AML-193 (cell line): ENCODE measurements around the gene MCAM.
A peak's percentile ranks its signal among the peaks of the same experiment; 100 is the strongest.

ENCODE experiments used
- DNase-seq, 2 experiments: peaks; one replicate each; lab custom pipeline; 2025; lab: John Stamatoyannopoulos, UW

The MCAM gene

DNA sequence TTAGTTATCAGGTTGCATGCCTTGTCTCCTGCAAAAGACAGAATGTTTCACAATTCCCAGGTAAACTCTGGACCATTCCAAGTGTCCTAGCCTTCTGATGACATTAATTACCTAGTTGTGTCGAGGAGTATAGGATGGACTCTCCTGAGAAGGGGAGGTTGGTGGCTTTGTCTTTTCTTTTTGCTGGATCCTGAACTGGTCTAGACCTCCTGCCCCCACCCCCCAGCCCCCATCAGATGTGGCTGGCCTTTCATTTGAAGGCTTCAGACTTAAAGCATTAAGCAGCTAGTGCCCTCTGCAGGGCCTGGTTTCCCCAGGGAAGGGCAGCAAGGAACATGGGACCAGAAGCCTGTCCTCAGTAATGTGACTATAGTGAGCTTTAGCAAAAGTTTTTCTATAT is 9.7 kb downstream of the MCAM start:
- no peak for DNase-seq

- DNase-seq, result peak in 1 of 2 experiments; percentile 30
Observed at GRCh38 chr11:119306373-119306890, 10.5 kb downstream of the MCAM start.

DNA sequence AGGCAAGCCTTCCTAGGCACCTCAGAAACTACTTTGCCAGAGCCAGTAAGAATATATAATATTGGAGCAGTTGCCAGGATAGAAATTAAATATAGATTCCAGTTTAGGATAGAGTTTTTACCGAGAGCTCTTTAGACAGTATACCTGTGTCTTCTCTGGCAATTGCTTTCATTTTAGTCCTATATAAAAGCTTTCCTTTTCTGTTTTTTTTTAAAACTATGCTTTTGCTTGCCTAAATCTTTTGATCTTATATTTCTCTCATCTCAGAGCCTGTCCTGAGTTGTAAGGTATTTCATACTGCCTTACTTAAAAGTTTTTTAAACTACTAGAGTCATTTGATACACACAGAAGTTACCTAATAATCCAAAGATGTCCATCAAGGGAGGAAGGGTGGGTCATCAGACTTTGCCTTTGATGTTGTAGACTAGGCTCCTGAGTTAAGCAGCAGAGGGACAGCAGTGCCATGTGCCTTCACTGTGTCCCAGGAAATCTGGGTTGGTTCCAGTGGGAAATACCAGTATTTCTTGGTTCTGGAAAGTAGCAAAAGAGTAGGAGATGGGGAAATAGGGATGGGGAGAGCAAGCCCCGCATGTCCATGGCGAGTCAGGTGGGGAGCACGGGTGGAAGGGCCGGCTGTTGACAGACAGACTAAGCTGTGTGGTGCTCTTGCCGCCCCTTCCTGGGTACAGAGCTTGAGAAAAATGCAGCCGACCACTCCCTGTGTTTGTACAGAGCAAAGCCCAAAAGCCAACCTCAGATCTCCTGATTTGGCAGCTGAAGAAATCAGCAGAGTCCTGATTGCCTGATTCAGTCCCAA is 11.2 kb downstream of the MCAM start:
- DNase-seq, result no peak

GRCh38 chr11:119303227-119303718 is 13.7 kb downstream of the MCAM start:
- no peak for DNase-seq

DNA sequence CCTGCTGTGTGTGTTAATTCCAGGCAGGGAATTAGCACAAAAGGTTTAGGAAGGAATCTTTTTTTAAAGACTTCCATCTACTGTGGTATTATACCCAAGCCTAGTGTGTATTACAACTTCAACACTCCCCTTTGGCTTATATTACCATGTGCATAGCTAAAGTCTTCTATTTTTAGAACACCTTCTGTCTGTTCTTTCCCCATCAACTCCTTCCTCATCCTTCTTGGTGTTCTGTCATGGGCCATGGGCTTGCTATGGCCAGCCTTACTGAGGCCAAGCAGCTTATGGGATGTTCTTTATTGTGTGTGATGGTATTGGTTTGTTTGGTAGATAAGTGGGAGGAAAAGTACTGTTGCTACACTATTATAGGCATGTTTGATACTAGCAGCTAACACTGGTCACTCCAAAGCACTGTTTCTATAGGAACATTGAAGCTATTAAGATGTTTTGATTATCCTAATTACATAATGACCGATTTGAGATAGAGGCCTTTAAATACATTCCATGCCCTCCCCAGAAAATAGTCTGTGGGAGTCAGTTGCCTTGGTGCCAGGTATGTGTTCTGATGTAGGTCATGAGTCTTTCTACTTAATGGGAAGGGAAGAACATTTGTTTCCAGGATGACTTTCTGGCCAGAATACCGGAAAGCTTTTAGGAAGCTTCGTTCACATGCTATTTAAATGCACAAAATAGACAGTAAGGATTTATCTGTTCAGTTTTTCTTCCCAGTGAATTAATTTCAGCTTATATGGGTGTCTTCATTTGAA is 16.5 kb downstream of the MCAM start:
- DNase-seq, result no peak

GRCh38 chr11:119299416-119299815 is 17.5 kb downstream of the MCAM start:
- DNase-seq, result no peak

GRCh38 chr11:119298726-119299125 is 18.2 kb downstream of the MCAM start:
- no peak for DNase-seq

- no peak for DNase-seq
Observed at GRCh38 chr11:119297938-119298337, 19.0 kb downstream of the MCAM start.

DNA sequence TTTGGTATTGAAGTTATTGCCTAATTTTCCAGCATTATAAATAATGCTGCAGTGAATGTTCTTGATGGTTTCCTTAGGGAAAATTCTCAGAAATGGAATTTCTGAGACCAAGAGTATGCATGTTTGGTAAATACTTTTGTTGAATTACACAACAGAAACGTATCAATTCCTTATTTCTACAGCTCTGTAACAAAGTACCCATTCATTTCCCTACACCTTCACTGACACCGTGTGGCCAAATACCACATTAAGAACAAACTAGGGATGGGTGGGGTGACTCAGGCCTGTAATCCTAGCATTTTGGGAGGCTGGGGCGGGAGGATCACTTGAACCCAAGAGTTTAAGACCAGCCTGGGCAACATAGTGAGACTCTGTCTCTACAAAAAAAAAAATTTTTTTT is 21.8 kb downstream of the MCAM start:
- DNase-seq, result no peak

- DNase-seq, result no peak
Observed at GRCh38 chr11:119293461-119293860, 23.5 kb downstream of the MCAM start.

DNA sequence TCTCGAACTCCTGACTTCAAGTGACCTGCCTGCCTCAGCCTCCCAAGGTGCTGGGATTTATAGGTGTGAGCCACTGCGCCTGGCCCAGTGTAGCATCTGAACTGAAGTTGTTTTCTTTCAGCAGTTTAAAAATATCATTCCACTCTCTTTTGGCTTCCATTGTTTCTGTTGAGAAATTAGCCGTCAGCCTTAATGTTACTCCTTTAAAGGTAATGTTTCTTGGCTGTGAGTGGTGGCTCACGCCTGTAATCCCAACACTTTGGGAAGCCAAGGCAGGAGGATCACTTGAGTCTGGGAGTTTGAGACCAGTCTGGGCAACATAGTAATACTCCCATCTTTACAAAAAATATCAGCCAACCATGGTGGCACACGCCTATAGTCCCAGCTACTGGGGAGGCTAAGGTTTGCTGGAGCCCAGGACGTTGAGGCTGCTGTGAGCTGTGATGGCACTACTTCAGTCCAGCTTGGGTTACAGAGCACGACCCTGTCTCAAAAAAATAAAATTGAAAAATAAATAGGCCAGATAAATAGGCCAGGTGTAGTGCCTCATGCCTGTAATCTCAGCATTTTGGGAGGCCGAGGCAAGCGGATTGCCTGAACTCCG is 25.9 kb downstream of the MCAM start:
- DNase-seq, result no peak

DNA sequence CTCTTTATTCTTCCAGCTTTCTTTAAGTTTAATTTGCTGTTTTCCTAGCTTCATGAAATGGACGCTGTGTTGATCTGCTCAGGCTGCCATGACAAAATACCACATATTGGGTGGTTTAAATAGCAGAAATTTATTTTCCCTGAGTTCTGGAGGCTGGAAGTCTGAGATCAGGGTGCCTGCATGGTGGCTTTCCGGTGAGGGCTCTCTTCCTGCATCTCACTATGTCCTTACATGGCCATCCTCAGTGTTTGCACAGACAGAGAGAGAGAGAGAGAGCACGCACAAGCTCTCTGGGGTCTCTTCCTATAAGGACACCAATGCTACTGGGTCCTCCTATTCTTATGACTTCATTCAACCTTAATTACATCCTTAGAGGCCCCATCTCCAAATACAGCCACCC is 28.7 kb downstream of the MCAM start:
- DNase-seq, result no peak

GRCh38 chr11:119285431-119285830 is 31.5 kb downstream of the MCAM start:
- DNase-seq, result no peak

DNA sequence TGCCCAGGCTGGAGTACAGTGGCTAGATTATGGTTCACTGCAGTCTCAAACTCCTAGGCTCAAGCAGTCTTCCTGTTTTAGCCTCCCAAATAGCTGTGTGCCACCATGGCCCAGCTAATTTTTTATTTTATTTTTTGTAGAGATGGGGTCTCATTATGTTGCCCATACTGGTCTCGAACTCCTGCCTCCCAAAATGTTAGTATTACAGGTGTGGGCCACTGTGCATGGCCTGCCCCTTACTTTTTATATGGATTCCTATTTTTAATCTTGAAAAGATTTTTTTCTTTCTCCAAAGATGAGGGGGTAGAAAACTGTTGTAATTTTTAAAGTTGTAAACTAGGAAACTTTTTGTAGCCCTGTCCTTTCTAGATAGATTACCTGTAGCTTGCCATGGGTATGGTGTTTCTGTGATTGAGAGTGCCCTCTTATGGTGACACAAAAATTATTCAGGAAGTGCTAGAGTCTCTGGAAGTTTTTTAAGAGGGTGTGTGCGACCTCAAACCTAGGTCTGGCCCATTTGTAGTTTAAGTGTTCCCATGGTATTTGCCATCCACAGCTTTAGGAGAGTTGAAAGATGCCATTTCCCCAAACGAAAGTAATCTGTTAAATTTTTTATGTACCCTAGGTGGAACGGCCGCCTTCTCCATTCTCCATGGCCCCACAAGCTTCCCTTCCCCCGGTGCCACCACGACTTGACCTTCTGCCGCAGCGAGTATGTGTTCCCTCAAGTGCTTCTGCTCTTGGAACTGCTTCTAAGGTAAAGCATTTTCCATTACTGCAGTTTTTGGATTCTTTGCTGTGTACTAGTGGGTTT is 32.4 kb downstream of the MCAM start:
- peak; percentile 16 to 39 for DNase-seq

DNA sequence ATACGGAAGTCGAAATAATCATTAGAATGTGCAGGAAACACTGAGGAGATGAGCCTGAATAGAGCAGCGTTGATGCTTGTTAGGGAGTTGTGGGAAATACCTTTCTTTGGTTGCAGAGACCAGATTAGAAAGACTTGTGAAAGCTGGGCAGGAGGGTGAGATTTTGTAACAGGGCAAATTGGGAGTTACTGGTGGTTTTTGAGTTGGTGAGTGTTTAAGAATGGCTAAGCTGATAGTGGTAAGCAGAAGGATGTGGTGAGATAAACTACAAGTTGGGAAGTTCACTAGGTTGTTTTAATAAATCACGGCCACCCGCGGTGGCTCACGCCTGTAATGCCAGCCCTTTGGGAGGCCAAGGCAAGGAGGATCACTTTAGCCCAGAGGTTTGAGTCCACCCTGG is 34.4 kb downstream of the MCAM start:
- DNase-seq, result no peak

DNA sequence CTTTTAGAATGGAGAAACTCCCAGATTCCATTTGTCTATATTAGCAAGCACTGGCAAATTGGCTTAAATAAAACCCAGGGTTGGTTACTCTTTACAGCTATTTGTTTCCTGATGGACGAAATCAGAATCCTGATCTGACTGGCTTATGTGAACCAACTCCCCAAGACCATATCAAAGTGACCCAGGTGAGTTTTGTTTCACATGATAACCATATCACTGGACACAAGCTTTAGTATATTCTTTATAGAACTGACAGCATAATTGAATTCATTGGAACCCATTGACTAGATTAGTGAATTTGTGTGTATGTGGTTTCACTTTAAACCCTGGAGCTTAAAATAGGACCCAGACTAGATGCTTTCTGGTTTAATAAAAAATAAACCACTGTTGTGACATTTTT is 39.3 kb downstream of the MCAM start:
- DNase-seq, result no peak

- DNase-seq, result no peak
Observed at GRCh38 chr11:119273721-119274120, 43.2 kb downstream of the MCAM start.

DNA sequence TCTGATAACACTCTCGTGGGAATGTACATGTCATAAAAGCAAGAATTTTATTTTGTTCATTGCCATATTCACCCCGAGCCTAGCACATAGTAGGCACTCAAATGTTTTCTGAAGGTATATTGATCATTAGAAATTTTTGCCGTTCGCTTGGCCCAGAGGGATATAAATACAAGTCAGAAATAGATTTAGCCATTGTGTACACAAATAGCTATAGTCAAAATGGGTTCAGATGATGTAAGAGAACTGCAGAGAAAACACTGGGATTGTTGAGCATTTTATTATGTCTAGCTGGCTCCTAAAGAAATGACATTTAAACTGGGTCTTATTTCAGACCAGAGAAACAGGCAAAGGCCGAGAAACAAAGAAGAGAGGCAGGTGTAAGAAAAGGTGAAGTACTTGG is 49.3 kb downstream of the MCAM start:
- DNase-seq, result no peak

DNA sequence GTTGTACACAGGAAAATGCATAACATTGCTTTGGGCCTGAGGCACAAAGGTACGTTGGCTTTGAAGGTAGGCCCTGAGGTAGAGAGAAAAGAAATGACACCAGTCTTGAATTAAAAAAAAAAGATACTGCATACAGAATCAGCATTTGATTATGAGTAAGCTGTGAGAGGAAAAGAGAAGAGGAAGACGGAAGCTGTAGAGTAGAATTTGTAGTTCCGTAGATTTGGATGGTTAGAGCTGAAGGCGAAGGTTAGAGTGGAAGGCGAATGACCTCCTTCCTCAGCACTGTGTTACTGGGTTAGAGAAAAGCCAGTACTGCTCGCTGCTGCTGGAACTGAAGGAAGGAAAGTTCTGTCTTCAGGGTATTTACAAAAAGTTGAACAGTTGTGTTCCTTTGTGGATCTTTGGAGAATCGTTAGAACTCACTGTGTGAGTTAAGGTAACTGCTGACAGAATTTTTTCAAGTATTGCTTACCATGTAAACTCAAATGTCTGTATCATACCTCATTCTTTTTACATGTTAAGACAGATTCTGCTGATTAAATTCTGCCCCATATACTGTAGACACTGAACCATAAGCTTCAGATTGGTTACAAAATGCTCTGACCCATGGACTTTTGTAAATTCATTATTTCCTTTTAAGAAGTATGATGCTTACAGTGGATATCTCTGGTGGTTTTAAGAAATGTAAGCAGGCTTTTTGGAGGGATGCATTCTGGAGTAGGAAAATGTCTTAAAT is 50.2 kb downstream of the MCAM start:
- no peak for DNase-seq

DNA sequence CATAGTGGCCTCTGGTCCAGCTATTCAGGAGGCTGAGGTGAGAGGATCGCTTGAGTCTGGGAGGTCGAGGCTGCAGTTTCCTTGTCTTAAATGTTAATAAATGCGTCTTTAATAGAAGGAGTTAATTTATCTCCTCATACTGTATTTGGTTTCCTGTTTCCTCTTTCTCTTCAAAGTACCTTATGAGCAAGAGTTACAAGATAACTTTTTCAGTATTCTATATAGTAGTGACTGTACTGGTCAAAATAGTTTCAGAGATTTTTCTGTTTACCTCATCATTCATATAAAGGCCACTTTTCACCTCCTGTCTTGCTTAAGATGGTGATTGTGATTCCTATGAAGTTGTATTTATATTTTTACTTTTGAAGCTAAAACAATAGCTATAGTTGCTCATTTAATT is 50.9 kb downstream of the MCAM start:
- DNase-seq, result no peak

- DNase-seq, result no peak
Observed at GRCh38 chr11:119263352-119263940, 53.5 kb downstream of the MCAM start.
